HUDEP-2 (cell line): ENCODE results near the gene PHLPP2.
A peak's percentile ranks its signal among the peaks of the same experiment; 100 is the strongest.

Experiments
- DNase-seq, 76 experiments: peaks; one replicate each; lab custom pipeline; 2025; ENCODE audit not compliant: unreplicated experiment in 76 of 76; lab: John Stamatoyannopoulos, UW

Gene PHLPP2

DNA sequence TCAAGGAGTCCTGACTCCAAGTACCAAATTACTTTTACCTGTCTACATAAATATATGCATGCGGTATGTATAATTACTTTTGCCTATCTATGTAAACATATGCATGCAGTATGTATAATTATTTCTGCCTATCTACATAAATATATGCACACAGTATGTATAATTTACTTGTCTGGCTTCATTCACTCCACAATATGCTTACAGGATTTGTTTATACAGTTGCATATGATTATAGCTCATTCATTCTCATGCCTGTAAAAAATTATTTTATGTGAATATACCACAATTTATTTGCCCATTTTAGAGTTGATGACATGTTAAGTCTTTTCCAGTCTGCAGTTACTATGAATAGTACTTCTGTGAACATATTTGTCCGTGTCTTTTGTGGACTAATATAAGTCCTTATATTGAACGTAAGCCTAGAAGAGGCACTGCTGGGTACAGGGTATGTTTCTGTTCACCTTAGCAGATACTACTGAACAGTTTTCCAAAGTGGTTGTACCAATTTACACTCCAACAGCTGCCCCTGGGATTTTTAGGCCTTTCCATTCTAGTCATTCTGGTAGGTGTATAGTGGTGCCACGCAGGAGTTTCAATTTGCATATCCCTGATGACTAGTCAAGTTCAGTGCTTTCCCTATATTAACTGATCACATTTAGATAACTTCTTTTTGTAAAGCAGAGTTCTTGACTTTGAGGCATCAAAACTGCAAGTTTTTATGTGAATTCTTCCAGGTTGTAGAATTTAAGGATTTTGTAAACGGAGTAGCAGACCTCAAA, 51.5 kb downstream of the PHLPP2 start:
- DNase-seq, result no peak

DNA sequence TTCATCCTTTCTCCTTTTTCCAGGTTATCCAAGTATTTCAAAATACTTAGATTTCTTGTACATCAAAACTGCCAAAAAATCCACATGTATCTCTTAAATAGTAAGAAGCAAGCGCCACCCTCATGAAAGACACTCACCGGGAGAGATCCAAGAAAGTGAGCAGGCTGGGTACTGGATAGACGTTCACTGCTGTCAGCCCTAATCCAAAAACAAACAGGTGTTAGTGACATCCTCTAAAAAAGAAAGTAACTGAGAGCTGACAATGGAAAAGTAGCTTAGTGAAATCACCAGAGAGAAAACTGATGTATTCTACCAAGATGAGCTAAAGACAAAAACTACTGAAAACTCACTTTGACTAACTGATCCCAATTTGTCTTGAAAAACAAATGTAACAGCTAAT, 52.4 kb downstream of the PHLPP2 start:
- DNase-seq, result no peak

DNA sequence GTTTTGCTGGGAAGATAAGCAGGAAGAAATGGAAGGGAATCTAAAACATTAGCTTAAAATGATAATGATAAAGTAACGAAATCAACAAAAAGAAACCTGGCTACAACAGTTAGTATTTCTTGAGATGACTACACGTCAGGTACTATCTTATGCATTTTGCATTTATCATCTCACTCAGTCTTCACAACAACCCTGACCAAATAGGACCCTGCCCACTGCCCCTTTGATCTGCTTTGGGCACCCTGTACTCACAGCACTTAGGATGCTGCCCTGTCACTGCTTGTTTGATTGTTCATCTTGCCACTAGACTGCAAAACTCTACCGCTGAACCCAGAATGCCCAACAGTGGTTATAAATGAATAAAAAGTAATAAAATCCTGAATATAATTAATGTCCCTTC, 53.3 kb downstream of the PHLPP2 start:
- no peak for DNase-seq

DNA sequence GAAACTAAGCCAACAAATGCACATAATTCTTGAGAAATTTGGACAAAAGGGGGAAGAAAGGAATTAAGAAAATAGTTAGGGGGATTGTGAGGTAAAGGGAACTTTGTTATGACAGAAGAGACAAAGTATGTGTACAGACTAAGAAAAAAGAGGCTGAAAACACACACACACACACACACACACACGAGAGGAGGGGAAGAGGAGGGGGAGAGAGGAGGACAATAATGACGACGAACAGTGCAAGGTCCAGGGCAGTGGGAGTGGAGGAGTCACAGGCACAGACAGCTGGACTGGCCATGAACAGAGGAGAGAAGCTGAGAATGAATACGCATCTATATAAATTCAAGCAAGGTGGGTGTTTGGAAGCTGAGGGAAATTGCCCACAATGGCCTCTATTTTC, 54.0 kb downstream of the PHLPP2 start:
- DNase-seq, result no peak

DNA sequence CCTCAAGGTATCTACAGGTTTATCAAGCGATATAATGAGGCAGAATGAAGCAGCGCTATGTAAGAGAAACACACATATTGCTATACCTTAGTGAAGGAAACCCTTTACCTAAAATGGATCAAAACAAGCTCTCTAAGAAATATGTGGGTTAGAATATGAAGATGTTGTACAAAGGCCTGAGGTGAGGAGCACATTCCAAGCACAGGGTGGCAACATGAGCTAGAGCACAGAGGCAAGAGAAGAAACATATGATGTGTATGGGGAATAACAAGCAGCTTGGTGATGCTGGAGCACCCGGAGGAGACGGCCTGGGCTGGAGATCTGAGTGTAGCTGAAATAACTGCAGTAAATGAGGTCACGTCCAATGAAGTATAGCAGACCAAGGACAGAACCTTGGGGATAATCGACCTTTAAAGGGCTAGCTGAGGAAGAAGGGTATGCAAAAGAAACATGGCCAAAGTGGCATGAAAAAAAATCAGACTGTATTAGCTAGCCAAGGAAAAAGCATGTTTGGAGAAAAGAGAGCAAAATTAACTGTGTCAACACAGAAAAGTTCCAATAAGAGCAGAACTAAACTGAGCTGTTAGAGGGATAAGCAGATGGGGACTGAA, 54.5 kb downstream of the PHLPP2 start:
- DNase-seq, result no peak

DNA sequence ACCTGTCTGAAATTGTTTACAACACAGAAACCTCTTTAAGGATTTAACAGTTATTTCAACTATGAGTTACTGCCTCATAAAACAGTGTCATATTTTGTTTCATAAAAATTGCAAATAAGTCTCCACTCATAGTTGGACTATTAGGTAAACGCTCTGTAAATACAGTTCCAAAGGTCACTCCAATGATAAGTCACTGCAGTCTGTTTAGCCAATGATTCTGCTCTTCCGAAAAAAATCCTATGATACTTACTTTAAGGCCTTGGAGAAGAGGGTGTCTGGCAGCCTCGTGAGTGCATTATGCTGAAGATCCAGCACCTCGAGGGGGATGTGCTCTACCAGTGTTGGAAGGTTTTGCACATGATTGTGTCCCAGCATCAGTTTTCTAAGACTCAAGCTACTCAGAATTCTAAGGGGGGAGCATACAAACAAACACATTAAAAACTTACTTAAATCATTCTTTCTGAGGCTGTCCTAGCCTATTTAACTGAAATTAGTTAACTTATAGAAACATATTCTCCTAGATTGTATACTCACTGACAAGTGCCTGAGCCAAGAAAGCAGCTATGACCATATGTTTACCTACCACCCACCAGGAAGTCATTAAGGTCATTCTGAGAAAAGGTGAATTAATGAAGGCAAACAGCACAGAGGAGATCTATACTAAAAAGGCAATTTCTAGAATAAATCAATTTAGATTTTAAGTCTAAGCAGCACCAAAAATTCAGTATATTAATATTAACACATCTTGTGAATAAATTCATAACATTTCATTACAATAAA, 57.4 kb downstream of the PHLPP2 start:
- no peak for DNase-seq

DNA sequence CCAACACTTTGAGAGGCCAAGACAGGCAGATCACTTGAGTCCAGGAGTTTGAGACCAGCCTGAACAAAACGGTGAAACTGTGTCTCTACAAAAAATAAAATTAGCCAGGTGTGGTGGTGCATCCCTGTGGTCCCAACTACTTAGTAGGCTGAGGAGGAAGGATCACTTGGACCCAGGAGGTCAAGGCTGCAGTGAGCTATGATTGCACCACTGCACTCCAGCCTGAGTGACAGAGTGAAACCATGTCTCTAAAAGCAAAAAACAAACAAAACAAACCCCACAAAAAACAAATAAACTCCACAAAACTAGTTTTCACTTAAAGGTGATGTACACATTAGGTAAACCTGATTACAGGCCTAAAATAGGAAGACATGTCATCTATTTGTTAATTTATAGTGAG, 58.2 kb downstream of the PHLPP2 start:
- DNase-seq, result no peak

DNA sequence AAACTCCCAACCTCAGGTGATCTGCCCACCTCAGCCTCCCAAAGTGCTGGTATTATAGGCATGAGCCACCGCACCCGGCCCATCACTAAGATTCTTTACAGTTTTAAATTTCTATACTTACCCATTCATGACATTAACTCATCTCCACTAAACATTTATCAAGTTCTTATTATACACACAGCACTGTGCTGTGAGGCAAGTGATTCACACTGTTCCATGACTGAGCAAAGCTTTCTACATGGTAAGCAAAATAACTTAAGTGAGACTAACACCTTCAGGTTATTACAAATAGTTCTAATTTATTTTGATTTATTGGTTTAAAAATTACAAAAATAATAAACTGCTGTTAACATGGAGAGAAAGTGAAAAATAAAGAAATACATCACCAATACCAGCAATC, 65.0 kb downstream of the PHLPP2 start:
- DNase-seq, result no peak

DNA sequence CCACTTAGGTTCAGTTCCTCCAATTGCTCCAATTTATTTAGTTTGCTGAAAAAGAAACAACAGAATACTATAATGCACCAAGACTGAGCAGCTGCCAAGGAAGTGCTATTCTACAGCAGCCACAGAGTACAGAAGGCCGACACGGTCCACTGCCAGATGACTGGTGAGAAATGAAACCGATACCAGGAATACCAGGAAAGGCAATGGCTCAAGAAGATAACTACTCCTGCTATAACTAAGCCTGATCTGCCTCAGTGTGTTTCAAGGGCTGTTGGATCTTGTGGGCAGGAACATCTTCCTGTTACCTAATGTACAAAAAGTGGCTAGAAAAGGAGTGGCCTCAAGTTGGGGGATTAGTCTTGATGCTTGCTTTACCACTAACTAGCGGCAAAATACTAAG, 65.7 kb downstream of the PHLPP2 start:
- no peak for DNase-seq

DNA sequence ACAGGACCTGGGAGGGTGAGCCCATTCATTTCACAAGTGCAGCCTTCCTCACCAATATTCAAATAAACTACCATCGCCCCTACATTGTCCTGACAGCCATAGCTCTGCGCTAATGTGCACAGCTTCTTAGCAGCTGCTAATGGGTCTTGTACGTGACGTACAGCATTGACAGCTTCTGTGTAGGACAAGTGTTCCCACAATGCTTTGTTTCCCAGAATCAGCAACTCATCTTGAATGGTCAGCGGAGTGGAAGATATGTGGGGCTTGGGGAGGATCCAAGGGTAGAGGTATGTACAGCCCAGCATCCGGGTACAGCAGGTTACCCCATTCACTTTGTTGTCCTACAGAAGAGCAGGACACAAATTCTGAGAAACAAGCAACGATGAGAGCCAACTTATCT, 74.8 kb downstream of the PHLPP2 start:
- DNase-seq, result no peak

DNA sequence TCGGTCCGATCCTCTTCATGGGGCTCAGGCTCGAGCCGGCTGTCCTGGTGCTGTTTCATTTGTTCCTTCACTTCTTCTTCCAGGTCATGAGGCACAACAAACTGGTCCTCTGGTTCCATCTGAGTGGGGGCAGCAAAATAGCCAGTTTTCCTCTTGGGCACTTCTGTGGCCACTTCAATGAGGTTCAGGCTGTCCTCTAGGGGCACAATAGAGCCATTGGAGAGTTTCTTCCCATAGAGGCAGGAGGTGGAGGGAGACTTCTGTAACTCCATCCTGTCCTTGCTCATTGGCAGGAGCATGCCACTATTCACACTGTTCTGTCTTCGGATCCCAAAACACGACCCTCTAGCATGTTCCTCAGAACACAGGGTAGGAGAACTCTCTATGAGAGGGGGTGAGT, 75.6 kb downstream of the PHLPP2 start:
- DNase-seq, result peak in 6 of 76 experiments; percentile 2 to 10 (median 4)

DNA sequence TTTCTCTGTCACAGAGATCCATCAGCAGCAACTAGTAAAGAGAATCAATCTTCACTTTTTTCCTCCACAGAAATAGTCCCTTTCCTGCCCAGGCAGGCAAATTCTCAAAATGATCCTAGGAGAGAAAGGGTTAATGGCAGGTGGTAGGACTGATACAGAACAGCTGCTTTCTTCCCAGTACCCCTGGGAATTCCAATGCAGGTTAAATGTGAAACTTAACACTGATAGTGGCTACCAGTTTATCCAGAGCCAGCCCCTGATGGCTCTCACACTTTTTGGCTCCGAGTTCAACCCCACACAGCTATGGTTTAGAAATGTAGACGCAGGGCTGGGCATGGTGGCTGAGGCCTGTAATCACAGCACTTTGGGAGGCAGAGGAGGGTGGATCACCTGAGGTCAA, 76.3 kb downstream of the PHLPP2 start:
- DNase-seq, result no peak

DNA sequence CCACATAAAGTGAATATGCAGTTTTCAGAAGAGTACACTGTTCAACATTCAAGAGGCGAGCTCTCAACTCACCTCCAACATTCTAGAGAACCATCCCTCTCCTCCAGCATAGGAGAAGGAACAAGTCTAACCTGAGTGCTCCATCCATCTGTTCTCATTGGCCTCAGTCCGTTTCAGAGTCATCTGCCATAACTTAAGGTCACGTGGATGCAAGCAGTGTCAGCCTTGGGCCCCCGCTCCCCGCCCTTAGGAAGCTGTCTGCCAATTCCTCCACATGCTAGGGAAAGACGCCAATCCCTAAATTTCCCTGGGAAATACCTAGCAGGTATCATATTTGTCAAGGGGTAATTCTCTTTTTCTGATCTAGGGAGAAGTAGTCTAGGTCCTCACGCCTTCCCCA, 77.1 kb downstream of the PHLPP2 start:
- DNase-seq, result no peak

DNA sequence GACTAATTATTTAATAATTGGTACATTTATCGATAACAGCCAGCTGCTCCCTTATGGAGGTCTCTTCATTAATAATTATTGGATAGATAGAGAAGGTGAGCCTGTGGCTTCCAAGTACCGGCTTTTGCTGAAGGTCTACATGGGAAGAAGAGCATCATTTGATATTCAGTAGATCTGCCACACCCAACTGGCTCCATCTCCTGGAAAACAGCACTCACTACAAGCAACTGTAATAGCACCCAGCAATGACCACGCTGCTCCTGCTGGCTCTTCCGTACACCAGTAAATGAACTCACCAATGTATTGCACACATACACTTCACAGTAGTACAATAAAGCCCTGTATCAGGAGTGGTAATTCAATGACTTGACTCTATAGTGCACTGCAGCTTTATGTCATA, 79.1 kb downstream of the PHLPP2 start:
- peak in 15 of 76 experiments; percentile 1 to 26 (median 7) for DNase-seq

DNA sequence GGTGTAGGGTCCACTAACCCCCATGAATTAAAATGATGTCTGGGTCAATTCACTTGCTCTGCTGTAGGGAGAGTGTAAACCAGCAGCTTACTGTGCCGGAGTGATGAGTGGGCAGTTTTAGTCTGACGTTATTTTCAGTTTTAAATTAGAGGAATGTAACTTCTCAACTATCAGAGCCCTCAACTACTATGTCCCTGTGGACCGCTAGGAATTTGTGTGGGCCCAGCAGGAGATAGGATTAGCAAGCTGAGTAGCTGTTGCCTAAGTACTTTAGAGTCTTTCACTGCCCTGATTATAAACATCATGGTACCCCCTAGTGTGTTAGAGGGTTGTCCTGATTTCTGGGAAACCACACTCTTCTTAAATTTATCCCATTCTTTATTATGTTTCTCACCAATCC, 87.1 kb downstream of the PHLPP2 start:
- DNase-seq, result no peak

DNA sequence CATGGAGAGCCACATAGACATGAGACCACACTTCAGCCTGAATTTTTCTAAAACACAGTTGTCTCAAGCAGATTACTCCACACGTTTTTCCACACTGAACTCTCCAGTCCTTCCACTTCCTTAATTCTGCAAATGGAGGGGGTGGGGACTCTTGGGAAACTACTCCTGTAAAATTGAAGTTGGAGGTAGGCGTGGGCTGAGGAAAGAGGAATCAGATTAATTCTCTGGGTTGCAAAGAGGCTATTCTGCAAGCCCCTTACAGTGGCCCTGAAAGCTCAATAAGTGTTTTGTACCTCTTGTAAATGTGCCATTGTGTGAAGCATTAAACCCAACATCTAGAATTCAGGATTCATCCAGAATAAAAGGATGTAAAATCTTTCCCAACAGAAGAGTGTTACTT, 88.9 kb downstream of the PHLPP2 start:
- no peak for DNase-seq

DNA sequence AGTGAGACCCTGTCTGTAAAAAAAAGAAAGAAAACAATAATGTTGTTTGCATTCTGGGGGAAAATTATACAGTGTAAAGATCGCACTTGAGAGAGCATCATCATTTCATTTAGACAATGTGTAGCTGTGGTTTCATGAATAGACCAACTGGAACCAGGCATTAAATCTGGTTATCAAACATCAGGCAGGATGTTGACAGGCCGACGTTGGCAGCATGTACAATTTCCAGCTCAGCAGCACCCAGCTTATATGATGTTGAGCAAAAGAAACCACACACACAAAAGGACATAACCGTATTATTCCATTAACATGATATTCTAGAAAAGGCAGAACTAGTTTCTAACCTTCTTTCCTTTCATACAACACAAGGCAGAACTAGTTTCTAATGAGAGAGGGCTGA, 92.7 kb downstream of the PHLPP2 start:
- no peak for DNase-seq

DNA sequence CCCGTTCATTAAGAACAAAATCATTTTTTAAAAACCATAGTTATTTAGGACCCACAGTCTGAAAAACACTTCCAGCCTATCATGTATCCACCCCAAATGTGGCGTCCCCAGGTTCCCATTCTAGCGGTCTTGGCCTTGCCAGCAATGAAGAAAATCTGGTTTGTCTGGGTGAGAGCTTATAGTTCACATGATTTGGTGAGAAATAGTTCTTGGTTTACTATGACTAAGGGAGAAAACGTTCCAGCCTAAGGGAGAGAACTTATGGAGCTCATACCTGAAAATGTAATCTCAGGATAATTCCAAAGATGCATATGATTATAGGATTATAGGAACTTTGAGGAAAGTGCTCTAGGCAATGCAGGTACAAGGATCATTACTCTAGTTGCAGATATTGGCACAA, 93.7 kb downstream of the PHLPP2 start:
- no peak for DNase-seq

DNA sequence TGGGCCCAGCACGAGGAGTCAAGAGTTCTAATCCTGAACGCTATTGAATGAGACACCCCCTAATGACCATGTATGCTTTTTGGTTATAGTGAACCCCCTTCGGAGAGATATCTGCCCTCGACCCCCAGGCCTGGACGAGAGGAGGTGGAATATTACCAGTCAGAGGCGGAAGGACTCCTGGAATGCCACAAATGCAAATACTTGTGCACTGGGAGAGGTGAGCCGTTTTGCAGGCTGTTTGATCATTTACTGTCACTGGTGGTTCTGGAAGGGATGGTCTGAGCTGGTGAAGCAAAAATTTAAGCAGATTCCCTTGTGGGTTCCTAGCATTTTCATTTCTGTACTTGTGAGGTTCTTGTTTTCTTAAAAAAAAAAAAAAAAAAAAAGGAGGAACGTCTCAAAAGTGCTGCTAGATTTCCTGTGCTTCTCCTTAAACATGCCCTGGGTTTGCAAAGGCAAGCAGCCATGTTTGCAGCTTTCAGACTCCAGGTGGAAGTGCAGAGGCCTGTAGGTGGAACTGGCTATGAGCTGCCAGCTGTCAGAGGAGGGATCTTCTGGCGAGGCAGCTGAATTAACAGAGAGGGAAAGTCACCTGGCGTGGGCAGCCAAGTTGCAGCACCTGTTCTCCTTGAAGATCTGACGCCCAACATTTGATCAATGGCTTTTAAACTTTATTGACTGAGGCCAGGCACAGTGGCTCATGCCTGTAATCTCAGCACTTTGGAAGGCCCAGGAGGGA, 95.1 kb downstream of the PHLPP2 start:
- DNase-seq, result no peak

DNA sequence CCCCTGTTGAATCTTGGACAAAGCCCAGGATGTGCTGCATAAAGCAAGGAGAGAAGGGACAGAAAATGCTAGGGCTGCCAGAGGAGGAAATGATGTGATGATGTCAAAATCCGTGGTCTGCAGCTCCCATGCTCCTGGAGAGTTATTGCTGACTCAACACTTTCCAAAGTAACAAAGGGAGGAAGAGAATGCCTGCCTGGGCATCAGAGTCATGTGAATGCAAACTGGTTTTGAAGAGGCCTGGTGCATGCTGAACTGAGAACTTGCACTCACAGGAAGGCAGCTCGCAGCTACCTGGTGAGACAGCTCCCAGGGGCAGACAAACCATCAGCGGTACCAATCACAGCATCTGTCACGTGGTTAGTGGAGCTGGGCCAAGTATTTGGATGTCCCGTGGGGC, 95.7 kb downstream of the PHLPP2 start:
- DNase-seq, result no peak

DNA sequence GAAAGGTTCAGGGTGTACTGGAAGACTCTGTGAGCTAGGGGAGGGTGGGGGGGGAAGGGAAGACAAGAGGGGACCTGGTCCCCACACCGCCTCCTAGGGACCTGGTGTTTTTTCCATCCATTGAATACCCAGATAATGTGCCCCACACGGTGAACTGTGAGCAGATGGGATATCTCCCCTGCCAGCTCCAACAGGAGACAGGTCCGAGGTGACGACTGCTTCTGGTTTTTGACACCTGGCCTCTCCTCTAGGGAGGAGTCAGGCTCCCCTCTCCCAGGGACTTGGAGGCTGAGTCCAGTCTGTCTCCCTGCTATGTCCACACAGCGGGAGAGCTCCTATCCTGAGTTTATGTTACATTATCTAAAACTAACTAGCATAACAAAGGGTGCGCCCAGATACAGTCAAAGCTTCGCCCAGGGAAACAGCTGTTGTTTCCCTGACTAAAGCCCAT, 96.7 kb downstream of the PHLPP2 start:
- no peak for DNase-seq
